G401 (cell line): Measurements from ENCODE around the gene IL15RA. TPM values are rescaled to one million over a fixed set of nuclear protein-coding genes. Genes with fewer than 3 reads are reported as not detected.
"Not testable (repeated sequence)": the region's sequence is repeated elsewhere in the genome, so short reads cannot be mapped to it uniquely, and the experiment has no call there.

ENCODE experiments used
- DNase-seq: peaks from one replicate; pipeline ENCODE4 v3.0.0-alpha.2; 2015; ENCODE audit warnings: low spot score
- in situ Hi-C: cut with HindIII; loops from 2 replicates; pipeline ENCODE4 v1.10.0; 2016; ENCODE audit warnings: low sequenced_read_pairs, mixed read lengths
- total RNA-seq: library from RNA; depleted of rRNA; stranded (reverse); fragments of >200 nt; shearing (Covaris generic); gene quantifications from 2 replicates; pipeline ENCODE4 v1.2.3, GENCODE V29; 2014

The IL15RA gene
- total RNA-seq, 1 experiment from 2014 or later: not detected

DNA sequence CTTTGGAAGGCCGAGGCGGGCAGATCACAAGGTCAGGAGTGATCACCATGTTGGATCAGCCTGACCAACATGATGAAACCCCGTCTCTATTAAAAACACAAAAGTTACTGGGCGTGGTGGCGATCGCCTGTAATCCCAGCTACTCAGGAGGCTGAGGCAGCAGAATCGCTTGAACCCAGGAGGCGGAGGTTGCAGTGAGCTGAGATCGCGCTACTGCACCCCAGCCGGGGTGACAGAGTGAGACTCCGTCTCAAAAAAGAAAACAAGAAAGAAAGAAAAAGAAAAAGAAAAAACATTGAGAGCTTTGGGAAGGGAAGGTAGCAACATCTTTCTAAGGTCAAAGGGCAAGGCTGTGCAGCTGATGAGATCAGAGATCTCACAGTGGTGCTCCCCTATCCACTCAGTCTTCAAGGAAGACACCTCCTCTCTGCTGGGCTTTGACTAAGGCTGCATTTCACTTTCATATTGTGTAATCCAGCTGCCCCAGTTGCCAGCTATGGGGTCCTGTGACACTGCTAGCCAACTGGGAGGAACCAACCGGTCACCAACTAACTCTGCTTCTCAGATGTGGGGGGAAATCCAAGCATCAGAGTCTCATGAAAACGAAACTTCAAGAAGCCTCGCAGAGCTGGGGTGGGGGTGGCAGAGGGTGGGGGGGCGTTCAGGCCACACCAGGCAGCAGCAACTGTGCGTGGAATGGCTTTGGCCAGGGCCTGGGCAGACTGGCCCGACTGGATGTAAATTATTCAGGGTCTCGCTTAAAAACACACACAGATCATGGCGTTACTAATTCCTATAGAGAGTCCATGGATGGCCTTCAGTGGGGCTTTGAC is 1.5 kb downstream of the IL15RA start:
- in situ Hi-C loops: no loop called here

GRCh38 chr10:5973069-5973468 is 4.3 kb downstream of the IL15RA start:
- in situ Hi-C loops: no loop called here
- no peak for DNase-seq

More for the DNA sequence above, 1.5 kb downstream of the IL15RA start:
- DNase-seq: peak; percentile 3

DNA sequence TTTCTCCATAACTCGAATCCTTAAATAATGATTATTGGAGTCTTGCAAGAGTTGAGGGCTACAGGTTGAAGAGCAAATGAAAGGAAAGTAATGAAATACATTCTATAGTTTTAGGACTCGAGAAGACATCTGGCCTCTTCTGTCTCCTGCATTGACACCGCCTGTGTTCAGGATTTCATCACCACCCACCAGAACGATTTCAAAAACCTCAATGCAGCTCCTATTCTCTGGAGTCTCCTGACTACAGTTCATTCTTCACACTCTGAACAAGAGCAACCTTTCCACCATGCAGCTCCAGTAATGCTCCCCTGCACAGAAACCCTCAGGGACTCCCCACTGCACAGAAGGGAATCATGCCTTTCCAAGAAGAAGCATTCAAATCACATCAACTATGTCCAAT is 5.5 kb downstream of the IL15RA start:
- DNase-seq: no peak
- in situ Hi-C loops: no loop called here

DNA sequence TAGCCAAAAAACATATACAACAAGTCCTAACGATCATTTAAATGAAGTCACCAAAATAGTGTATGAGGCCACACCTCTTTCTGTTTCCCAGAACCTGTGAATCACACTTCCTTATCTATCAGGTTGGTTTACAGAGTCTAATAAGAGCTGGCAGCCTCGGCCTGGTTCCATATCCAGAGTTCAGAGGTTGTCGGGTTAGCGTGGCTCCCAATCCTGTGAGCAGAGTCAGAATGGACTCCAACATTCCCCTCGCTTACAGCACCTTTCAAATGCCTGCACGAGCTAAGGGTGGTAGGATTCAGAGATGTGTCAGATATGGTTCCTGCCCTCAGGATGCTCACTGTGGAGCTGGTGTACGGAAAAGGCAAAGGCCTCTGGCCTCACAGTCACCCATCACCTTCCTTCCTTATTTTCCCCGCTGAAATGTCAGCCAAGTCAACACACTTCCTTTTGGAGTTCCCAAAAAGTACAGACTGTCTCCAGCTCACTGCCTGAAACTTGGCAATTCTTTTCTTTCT is 6.0 kb downstream of the IL15RA start:
- DNase-seq: no peak
- in situ Hi-C loops: no loop called here

DNA sequence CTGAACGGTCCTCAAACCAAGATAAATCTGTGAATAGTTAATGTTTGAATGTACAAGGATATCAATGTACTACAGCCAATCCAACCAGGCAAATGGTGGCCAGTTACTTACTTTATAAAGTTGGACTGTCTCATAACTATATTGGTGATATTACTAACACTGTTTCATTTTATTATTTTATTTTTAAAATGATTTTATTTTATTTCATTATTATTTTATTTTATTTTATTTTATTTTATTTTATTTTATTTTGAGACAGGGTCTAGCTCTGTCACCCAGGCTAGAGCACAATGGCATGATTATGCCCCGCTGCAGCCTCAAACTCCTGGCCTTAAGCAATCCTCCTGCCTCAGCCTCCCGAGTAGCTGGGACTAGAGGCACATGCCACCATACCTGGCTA is 6.8 kb downstream of the IL15RA start:
- in situ Hi-C loops: no loop called here
- no peak for DNase-seq

DNA sequence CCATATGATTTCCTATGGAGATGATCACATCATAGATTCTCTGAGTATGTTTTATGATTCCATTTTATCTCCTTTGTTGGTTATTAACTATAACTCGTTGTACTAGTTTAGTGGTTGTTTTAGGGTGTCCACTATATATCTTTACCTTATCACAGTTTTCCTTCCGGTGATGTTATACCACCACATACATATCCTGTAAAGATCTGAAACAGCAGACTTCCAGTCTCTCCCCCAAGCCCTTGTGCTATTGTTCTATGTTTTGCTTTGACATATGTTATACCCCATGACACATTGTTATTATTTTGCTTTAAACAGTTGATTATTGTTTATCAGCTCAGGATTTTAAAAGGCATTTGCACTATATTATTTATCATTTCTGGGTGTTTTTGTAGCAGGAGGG is 7.3 kb downstream of the IL15RA start:
- in situ Hi-C loops: no loop called here
- DNase-seq: no peak

DNA sequence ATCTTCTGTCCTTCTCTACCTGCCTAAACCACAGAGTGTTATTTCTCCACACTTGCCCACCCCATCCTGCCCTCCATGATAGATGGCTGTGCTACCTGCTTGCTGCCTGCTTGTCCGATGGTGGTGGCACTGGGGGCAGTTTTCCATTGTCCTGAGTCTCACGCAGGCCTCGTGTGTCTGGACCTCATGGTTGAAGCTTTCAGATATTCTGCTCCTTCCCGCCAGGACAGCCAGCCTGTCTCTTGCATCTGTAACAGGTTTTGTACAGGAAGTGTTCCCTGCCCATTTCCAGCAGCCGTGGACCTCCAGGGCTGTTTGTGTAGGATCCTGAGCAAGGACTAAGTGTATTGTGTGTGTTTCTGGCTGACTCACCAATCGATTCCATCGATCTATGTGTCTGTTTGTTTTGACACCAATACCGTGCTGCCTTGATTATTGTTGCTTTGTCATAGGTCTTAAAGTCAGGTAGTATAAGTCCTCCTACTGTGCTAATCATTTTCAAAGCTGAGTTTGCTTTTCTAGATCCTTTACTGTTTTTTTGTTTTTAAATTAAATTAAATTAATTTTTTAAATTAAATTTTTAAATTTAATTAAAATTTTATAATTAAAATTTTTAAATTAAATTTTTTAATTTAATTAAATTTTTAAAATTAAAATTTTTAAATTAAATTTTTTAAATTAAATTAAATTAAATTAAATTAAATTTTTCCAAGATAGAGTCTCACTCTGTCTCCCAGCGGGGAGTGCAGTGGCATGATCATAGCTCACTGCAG is 8.5 kb downstream of the IL15RA start:
- in situ Hi-C loops: no loop called here
- no peak for DNase-seq

DNA sequence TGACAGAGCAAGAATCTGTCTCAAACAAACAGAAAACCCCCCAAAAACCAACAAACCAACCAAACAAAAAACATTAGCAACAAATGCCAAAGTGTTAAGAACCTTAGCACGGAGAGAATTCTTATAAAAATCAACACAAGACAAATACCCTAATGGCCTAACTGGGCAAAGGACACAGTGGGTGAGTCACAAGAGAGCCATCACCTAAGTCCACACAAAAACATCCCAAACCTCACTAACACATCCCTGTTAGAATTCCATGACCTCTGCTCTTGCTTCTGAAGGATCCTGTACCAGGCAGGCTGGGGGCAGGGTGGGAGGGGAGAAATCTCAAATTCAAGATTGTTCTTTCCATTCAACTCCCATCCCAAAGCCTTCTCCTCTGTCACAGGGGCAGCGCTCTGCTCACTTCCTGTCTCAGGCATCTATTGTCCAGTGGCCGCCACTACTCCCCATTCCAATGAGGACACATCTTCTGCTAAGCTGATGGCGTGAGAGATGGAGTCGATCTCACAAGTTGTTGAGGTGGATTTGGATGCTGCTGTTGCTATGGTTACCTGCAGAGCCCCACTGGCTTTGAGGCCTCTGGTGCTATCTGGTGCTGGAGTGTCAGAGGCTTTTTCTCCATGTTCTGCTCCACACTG is 9.2 kb downstream of the IL15RA start:
- DNase-seq: no peak
- in situ Hi-C loops: no loop called here

- DNase-seq: no peak
- in situ Hi-C loops: no loop called here
Observed at GRCh38 chr10:5965266-5965665, 12.1 kb downstream of the IL15RA start.

- in situ Hi-C loops: no loop called here
Observed at GRCh38 chr10:5964736-5965135, 12.6 kb downstream of the IL15RA start.

GRCh38 chr10:5963591-5963990 is 13.8 kb downstream of the IL15RA start:
- in situ Hi-C loops: no loop called here

More at GRCh38 chr10:5964736-5965135, 12.6 kb downstream of the IL15RA start:
- DNase-seq: no peak

DNA sequence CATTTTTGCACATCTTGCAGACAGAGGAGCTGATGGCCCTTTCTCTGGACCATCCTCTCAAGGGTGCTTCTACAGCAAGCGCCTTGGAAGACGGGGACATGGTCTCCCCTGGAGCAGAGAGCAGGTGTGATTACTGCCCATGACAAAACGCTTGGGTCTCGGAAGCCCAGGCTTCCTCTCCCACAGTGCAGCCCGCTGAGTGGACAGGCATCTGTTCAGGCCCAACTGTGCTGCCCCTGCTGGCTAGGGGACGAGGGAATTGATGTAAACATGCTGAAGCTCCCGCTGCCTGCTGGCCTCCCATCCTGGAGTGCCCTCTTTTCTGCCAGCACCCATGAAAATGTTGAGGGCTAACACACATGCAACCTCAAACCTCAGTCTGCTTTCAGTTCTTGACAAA is 14.3 kb downstream of the IL15RA start:
- DNase-seq: no peak
- in situ Hi-C loops: no loop called here

More at GRCh38 chr10:5963591-5963990, 13.8 kb downstream of the IL15RA start:
- DNase-seq: no peak

- DNase-seq, in situ Hi-C loops: not testable (repeated sequence)
Observed at GRCh38 chr10:5962358-5962940, 14.9 kb downstream of the IL15RA start.

GRCh38 chr10:5961405-5962100 is 15.8 kb downstream of the IL15RA start:
- no peak for DNase-seq
- in situ Hi-C loops: no loop called here

GRCh38 chr10:5960973-5961275 is 16.4 kb downstream of the IL15RA start:
- in situ Hi-C loops, DNase-seq: not testable (repeated sequence)

DNA sequence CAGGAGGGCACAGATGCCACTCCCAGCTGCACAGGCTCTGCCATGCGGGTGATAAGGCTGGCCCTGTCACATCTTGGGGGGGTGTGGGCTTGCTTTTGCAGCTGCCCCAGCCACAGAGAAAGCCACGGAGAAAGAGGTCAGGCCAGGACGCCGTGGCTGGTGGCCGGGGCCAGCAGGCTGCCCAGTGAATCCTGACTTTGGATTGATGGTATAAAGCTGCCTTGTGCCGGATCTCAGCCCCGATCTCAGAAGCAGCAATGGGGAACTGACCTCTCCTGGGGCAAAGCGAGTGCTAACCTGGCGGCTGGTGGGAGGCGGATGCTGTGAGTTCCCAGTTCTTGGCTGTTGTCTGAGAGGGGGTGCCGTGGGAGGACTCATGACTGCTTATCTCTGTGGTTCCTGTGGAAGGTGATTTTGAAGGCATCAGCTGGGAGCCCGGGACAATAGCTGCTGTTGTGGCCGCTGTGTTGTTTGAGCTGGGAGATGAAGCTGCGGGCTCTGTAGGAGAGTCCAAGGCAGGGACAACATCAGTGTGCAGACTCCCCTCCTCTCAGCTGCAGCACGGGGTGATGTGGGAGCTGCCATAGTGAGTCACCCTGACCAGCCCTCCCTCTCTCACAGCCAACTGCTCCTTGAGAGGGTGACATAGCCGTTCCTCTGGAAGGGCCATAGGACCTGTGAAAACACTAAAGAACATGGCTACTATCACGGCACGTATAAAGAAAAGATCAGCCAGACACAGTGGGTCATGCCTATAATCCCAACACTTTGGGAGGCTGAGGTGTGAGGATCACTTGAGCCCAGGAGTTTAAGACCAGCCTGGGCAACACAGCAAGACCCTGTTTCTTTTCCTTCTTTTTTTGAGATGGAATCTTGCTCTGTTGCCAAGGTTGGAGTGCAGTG is 17.0 kb downstream of the IL15RA start:
- in situ Hi-C loops: no loop called here
- no peak for DNase-seq

GRCh38 chr10:5959581-5960069 is 17.7 kb downstream of the IL15RA start:
- in situ Hi-C loops: no loop called here
- DNase-seq: no peak

DNA sequence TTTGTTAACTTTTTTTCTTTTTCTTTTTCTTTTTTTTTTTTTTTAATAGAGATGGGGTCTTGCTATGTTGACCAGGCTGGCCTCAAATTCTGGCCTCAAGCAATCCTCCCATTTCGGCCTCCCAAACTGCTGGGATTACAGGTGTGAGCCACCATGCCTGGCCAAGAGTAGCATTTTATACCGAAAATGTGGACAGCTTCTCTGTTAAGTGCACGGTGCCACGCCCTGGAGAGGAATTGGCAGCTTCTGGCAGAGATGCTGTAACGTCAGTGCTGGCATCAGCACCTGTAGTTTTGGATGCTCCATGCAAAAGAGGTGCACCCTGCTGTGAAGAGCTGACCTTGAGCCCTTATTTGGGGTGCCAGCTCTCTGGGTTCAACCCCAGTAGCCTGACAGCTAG is 18.2 kb downstream of the IL15RA start:
- in situ Hi-C loops: no loop called here
- no peak for DNase-seq
